Testis (tissue), 2 donors: ENCODE data around the gene CD200.

Experiments
- POLR2A ChIP-seq: fragments of 450-650 bp; IDR thresholded peaks from one replicate; pipeline ENCODE4 v1.6.1; 2017; ENCODE audit warnings: antibody characterized with exemption, mild to moderate bottlenecking, moderate library complexity
- TF ChIP-seq, protein P1 (sequence below), 3 experiments: fragments of 450-650 bp in 2 of 3; fragments of 200-600 bp in 1 of 3; sonication (generic) in 1 of 3; IDR thresholded peaks; one replicate each; pipeline ENCODE4 v1.5.1; 2016 to 2019; ENCODE audit warnings: antibody characterized with exemption in 3 of 3, mild to moderate bottlenecking in 2 of 3, moderate library complexity in 1 of 3

DNA sequence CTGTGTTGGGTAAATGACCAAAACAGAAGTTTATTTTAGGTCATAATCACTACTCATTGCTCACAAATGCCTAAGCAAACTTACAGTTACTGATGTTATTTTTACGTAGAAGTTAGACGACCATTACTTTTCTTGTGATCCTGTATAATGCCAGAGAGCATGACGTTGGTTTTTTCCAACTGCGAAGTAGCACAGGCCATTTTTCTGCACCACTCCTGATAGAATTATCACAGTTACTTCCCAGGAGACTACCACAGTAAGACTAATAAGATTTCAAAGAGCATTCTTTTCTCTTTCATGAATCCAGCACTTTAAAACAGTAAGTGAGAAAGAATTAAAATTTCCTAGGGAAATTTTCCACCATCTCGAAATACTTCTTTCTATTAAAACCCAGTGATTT, 19.8 kb downstream of the CD200 start:
- TF ChIP-seq, protein P1, sequence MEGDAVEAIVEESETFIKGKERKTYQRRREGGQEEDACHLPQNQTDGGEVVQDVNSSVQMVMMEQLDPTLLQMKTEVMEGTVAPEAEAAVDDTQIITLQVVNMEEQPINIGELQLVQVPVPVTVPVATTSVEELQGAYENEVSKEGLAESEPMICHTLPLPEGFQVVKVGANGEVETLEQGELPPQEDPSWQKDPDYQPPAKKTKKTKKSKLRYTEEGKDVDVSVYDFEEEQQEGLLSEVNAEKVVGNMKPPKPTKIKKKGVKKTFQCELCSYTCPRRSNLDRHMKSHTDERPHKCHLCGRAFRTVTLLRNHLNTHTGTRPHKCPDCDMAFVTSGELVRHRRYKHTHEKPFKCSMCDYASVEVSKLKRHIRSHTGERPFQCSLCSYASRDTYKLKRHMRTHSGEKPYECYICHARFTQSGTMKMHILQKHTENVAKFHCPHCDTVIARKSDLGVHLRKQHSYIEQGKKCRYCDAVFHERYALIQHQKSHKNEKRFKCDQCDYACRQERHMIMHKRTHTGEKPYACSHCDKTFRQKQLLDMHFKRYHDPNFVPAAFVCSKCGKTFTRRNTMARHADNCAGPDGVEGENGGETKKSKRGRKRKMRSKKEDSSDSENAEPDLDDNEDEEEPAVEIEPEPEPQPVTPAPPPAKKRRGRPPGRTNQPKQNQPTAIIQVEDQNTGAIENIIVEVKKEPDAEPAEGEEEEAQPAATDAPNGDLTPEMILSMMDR (IDR thresholded peaks at IDR 0.05), result no peak
- TF ChIP-seq POLR2A, result no peak
